WTC11 (cell line): ENCODE data around the gene KLK12.
"Not testable (repeated sequence)": the region's sequence is repeated elsewhere in the genome, so short reads cannot be mapped to it uniquely, and the experiment has no call there.

Experiments used
- CREB1 ChIP-seq: sonication (generic); formaldehyde crosslinking; IDR thresholded peaks from 2 replicates; pipeline ENCODE4 v1.8.0; 2023; ENCODE audit warnings: mild to moderate bottlenecking, missing genetic modification reagents
- E2F5 ChIP-seq: sonication (generic); formaldehyde crosslinking; IDR thresholded peaks from 2 replicates; pipeline ENCODE4 v1.8.1; 2022; ENCODE audit warnings: mild to moderate bottlenecking, moderate library complexity, missing genetic modification reagents
- ESRRA ChIP-seq: sonication (generic); formaldehyde crosslinking; IDR thresholded peaks from 2 replicates; pipeline ENCODE4 v1.8.1; 2022; ENCODE audit warnings: mild to moderate bottlenecking, missing genetic modification reagents, borderline replicate concordance
- JAZF1 ChIP-seq: fragments of 250-450 bp; sonication (Bioruptor Pico); IDR thresholded peaks from 2 replicates; pipeline ENCODE4 v1.9.0; 2021; ENCODE audit warnings: moderate library complexity, mild to moderate bottlenecking, inconsistent platforms
- JUN ChIP-seq: sonication (generic); formaldehyde crosslinking; IDR thresholded peaks from 2 replicates; pipeline ENCODE4 v1.8.0; 2023; ENCODE audit warnings: mild to moderate bottlenecking, missing genetic modification reagents
- MAX ChIP-seq: sonication (generic); formaldehyde crosslinking; IDR thresholded peaks from 2 replicates; pipeline ENCODE4 v1.8.0; 2022; ENCODE audit warnings: mild to moderate bottlenecking, missing genetic modification reagents
- TEAD4 ChIP-seq: sonication (generic); formaldehyde crosslinking; IDR thresholded peaks from 2 replicates; pipeline ENCODE4 v1.8.0; 2022; ENCODE audit warnings: mild to moderate bottlenecking, missing genetic modification reagents
- ZNF121 ChIP-seq: sonication (generic); formaldehyde crosslinking; IDR thresholded peaks from 2 replicates; pipeline ENCODE4 v1.8.0; 2023; ENCODE audit warnings: missing genetic modification reagents
- ZNF425 ChIP-seq: fragments of 250-450 bp; sonication (Bioruptor Pico); conservative IDR thresholded peaks from 2 replicates; pipeline ENCODE4 v1.9.0; 2021; ENCODE audit warnings: mild to moderate bottlenecking
- TF ChIP-seq, protein P1 (sequence below): fragments of 200-600 bp; IDR thresholded peaks from 2 replicates; pipeline ENCODE4 v1.8.0; 2022; ENCODE audit warnings: antibody characterized with exemption

DNA sequence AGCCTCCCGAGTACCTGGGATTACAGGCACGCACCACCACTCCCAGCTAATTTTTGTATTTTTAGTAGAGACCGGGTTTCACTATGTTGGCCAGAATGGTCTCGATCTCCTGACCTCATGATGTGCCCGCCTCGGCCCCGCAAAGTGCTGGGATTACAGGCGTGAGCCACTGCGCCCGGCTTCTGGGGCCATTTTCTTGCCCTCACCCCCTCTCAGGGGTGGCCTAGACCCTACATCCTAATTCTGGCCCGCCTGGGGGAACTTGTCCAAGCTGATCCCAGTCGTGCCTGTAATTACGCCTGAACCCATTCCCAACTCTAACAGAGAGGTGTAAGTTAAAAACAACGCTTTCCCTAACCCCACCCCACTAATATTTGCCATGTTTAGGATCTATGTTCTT lies 50.4 kb downstream of the KLK12 start:
- TF ChIP-seq, protein P1, sequence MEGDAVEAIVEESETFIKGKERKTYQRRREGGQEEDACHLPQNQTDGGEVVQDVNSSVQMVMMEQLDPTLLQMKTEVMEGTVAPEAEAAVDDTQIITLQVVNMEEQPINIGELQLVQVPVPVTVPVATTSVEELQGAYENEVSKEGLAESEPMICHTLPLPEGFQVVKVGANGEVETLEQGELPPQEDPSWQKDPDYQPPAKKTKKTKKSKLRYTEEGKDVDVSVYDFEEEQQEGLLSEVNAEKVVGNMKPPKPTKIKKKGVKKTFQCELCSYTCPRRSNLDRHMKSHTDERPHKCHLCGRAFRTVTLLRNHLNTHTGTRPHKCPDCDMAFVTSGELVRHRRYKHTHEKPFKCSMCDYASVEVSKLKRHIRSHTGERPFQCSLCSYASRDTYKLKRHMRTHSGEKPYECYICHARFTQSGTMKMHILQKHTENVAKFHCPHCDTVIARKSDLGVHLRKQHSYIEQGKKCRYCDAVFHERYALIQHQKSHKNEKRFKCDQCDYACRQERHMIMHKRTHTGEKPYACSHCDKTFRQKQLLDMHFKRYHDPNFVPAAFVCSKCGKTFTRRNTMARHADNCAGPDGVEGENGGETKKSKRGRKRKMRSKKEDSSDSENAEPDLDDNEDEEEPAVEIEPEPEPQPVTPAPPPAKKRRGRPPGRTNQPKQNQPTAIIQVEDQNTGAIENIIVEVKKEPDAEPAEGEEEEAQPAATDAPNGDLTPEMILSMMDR = not testable (repeated sequence)
- TF ChIP-seq ESRRA (CRISPR knock-in tag); ZNF121; JAZF1 (CRISPR knock-in tag); JUN (CRISPR knock-in tag); TEAD4 (CRISPR knock-in tag); MAX (CRISPR knock-in tag); E2F5; ZNF425 (CRISPR knock-in tag); CREB1 (CRISPR knock-in tag): not testable (repeated sequence)
